ENCODE measurements around the gene GALNT2. TPM values are rescaled to one million over a fixed set of nuclear protein-coding genes. Genes with fewer than 3 reads are reported as not detected.

GALNT2 gene
- total RNA-seq, 1 donor: 69.5 TPM

GRCh38 chr1:230210981-230211336 lies 143.9 kb downstream of the GALNT2 start:
- TF ChIP-seq CTCF (IDR thresholded peaks at IDR 0.05; ENCODE audit: insufficient read depth, low read depth, low read length): no peak
- no peak for DNase-seq (ENCODE audit: low read depth)
- no peak overlapping the region for H3K4me3 ChIP-seq (ENCODE audit: low read depth, low read length)

- DNase-seq (ENCODE audit: low read depth): no peak
- no peak for TF ChIP-seq CTCF (IDR thresholded peaks at IDR 0.05; ENCODE audit: insufficient read depth, low read depth, low read length)
- no peak overlapping the region for H3K4me3 ChIP-seq (ENCODE audit: low read depth, low read length)
These were observed 144.6 kb downstream of the GALNT2 start for GRCh38 chr1:230211436-230212145.

GRCh38 chr1:230212405-230212936 lies 145.4 kb downstream of the GALNT2 start:
- no peak for DNase-seq (ENCODE audit: low read depth)
- TF ChIP-seq CTCF (IDR thresholded peaks at IDR 0.05; ENCODE audit: insufficient read depth, low read depth, low read length): no peak
- H3K4me3 ChIP-seq (ENCODE audit: low read depth, low read length): no peak overlapping the region

- no peak overlapping the region for H3K4me3 ChIP-seq (ENCODE audit: low read depth, low read length)
- DNase-seq (ENCODE audit: low read depth): peak; percentile 83
- TF ChIP-seq CTCF (IDR thresholded peaks at IDR 0.05; ENCODE audit: insufficient read depth, low read depth, low read length): peak; percentile 78
These were observed 148.0 kb downstream of the GALNT2 start for GRCh38 chr1:230215031-230215430.

GRCh38 chr1:230215529-230215928 lies 148.5 kb downstream of the GALNT2 start:
- H3K4me3 ChIP-seq (ENCODE audit: low read depth, low read length): no peak overlapping the region
- no peak for TF ChIP-seq CTCF (IDR thresholded peaks at IDR 0.05; ENCODE audit: insufficient read depth, low read depth, low read length)
- DNase-seq (ENCODE audit: low read depth): peak; percentile 81

GRCh38 chr1:230216896-230217295 lies 149.9 kb downstream of the GALNT2 start:
- DNase-seq (ENCODE audit: low read depth): no peak
- no peak overlapping the region for H3K4me3 ChIP-seq (ENCODE audit: low read depth, low read length)
- no peak for TF ChIP-seq CTCF (IDR thresholded peaks at IDR 0.05; ENCODE audit: insufficient read depth, low read depth, low read length)

- no peak overlapping the region for H3K4me3 ChIP-seq (ENCODE audit: low read depth, low read length)
- DNase-seq (ENCODE audit: low read depth): no peak
- no peak for TF ChIP-seq CTCF (IDR thresholded peaks at IDR 0.05; ENCODE audit: insufficient read depth, low read depth, low read length)
These were observed 151.6 kb downstream of the GALNT2 start for GRCh38 chr1:230218667-230219066.
